ENCODE data around the gene ARSD.

ARSD gene

DNA sequence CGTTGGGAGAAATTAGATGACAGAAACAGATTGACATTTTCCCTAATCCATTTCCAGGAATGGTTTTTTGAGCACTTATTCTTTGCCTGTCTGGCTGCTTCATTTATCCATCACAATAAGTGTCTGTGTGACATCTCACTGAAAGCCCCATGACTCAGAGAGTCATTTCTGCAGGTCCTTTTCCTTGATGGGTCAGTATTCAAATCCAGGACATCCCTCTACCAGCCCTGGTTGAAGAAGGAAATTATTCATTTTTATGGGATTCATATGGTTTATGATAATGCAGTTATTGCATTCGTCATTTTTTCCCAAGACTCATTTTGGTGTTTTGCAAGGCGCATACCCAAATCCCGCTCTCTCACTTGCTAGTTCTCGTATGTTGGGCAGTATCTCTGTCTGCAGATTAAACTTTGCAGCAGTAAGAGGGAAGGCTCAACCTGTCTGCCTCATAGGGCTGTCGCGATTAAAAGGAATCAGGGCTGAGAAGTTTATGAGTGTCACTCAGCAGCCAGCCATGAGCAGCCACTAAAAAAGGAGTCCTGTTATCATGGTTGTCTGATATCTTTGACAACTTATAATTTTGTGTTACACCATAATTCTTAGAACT lies 56.4 kb downstream of the ARSD start:
- Histone ChIP-seq H3K4me1 (ENCODE audit: control insufficient read depth, insufficient read depth, low read length) (0 out of 2 replicates have a peak, but pooled peaks cover 3% of the 10 kb centered on the region), H3K27ac (ENCODE audit: low read depth, low read length) (no peak overlapping the region), H3K9ac (ENCODE audit: low read depth, low read length) (no peak overlapping the region), H3K4me3 (ENCODE audit: low read depth, low read length) (no peak overlapping the region), H3K27me3 (ENCODE audit: control insufficient read depth, insufficient read depth, low read length) (no peaks in the 10 kb centered on the region), H3K36me3 (ENCODE audit: control insufficient read depth, insufficient read depth, low read length) (peaks cover 19% of the 10 kb centered on the region; the same call in 1 of the 2 replicates), H3K9me3 (ENCODE audit: control insufficient read depth, insufficient read depth, low read length) (no peaks in the 10 kb centered on the region)

DNA sequence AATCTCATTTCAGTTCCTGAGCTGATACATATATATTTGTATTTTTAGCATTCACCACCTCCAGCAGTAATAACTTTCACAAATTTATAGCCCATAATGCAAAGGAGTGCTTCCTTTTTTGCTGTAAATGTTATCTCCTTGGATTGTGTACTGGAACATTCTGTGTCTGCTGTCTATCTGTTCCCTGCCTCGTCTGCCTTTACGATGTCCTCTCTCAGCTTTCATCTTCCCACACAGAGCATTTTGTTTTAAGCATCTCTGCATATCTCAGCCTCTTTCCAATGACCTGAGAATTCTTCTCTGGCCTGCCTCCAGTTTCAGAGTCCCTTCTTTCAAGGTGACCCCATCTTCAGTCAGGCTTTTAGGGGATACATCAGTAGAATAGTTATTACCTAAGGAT lies 57.3 kb downstream of the ARSD start:
- H3K9me3 ChIP-seq (ENCODE audit: control insufficient read depth, insufficient read depth, low read length), result no peaks in the 10 kb centered on the region
- no peak overlapping the region for H3K9ac ChIP-seq (ENCODE audit: low read depth, low read length)
- H3K27ac ChIP-seq (ENCODE audit: low read depth, low read length), result no peak overlapping the region
- 0 out of 2 replicates have a peak, but pooled peaks cover 3% of the 10 kb centered on the region for H3K4me1 ChIP-seq (ENCODE audit: control insufficient read depth, insufficient read depth, low read length)
- no peak overlapping the region for H3K4me3 ChIP-seq (ENCODE audit: low read depth, low read length)
- H3K27me3 ChIP-seq (ENCODE audit: control insufficient read depth, insufficient read depth, low read length), result no peaks in the 10 kb centered on the region
- peaks cover 17% of the 10 kb centered on the region for H3K36me3 ChIP-seq (ENCODE audit: control insufficient read depth, insufficient read depth, low read length)

DNA sequence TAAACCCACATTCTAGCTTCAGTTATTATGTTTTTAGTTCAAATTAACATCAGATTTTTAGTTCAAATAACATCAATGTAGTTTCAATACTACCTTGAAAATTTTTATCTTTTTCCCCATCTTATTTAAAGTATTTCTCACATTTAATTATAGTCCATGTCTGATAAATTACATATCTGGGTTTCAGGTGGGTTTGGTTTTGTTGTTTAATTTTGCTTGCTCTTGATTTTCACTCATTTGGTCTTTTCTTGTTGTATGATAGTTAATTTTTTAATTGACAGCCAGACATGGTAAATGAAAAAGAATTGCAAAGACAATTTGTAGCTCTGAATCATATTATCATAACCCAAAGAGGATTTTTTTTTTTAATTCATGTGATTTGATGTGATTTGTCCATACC lies 58.5 kb downstream of the ARSD start:
- Histone ChIP-seq H3K9ac (ENCODE audit: low read depth, low read length) (no peak overlapping the region), H3K9me3 (ENCODE audit: control insufficient read depth, insufficient read depth, low read length) (no peaks in the 10 kb centered on the region), H3K4me1 (ENCODE audit: control insufficient read depth, insufficient read depth, low read length) (0 out of 2 replicates have a peak, but pooled peaks cover 3% of the 10 kb centered on the region), H3K4me3 (ENCODE audit: low read depth, low read length) (no peak overlapping the region), H3K27ac (ENCODE audit: low read depth, low read length) (no peak overlapping the region), H3K27me3 (ENCODE audit: control insufficient read depth, insufficient read depth, low read length) (no peaks in the 10 kb centered on the region), H3K36me3 (ENCODE audit: control insufficient read depth, insufficient read depth, low read length) (peaks cover 29% of the 10 kb centered on the region)

DNA sequence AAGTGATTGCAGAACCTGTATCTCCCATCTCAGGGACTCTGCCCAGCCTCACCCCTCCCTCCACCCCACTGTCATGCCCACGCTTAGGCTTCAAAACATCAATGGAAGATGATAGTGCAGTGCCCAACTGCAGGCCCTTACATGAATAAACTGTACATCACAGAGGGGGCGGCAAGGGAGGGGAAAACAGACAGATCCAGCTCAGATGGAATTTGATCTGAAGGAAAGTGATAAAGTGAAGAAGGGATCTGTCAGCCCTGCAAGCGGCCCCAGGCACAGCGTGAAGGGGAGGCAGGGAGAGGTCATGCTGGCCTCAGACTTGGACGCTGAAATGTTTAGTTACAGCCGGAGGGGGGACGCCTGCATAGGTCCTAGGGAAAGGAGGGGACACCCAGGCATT lies 61.9 kb downstream of the ARSD start:
- Histone ChIP-seq H3K27ac (ENCODE audit: low read depth, low read length) (no peak overlapping the region), H3K4me1 (ENCODE audit: control insufficient read depth, insufficient read depth, low read length) (peaks cover 4% of the 10 kb centered on the region; the same call in 1 of the 2 replicates), H3K9ac (ENCODE audit: low read depth, low read length) (no peak overlapping the region), H3K4me3 (ENCODE audit: low read depth, low read length) (no peak overlapping the region), H3K27me3 (ENCODE audit: control insufficient read depth, insufficient read depth, low read length) (no peaks in the 10 kb centered on the region), H3K36me3 (ENCODE audit: control insufficient read depth, insufficient read depth, low read length) (peaks cover 59% of the 10 kb centered on the region), H3K9me3 (ENCODE audit: control insufficient read depth, insufficient read depth, low read length) (no peaks in the 10 kb centered on the region)

DNA sequence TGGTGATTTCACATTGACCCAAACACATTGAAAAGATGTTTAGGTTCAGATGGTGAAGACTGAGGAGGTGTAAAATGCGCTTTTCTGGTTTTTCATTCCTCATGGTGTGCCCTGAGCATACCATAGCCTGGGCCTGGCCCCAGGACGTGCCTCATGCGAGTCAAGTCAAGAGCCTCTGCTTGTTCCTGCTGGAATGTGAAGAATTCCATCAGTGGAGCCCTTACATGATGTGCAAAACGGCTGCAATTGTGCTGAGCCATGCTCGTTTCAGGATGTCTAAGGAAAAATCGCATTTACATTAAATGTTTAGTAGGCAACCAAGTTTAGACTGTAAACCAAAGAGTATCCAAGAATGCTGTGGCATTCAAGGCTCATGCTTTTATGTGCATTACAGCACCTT lies 65.5 kb downstream of the ARSD start:
- peaks cover 4% of the 10 kb centered on the region; the same call in 1 of the 2 replicates for H3K4me1 ChIP-seq (ENCODE audit: control insufficient read depth, insufficient read depth, low read length)
- peaks cover 87% of the 10 kb centered on the region for H3K36me3 ChIP-seq (ENCODE audit: control insufficient read depth, insufficient read depth, low read length)
- no peak overlapping the region for H3K4me3 ChIP-seq (ENCODE audit: low read depth, low read length)
- no peak overlapping the region for H3K9ac ChIP-seq (ENCODE audit: low read depth, low read length)
- H3K9me3 ChIP-seq (ENCODE audit: control insufficient read depth, insufficient read depth, low read length), result no peaks in the 10 kb centered on the region
- H3K27ac ChIP-seq (ENCODE audit: low read depth, low read length), result no peak overlapping the region
- no peaks in the 10 kb centered on the region for H3K27me3 ChIP-seq (ENCODE audit: control insufficient read depth, insufficient read depth, low read length)

DNA sequence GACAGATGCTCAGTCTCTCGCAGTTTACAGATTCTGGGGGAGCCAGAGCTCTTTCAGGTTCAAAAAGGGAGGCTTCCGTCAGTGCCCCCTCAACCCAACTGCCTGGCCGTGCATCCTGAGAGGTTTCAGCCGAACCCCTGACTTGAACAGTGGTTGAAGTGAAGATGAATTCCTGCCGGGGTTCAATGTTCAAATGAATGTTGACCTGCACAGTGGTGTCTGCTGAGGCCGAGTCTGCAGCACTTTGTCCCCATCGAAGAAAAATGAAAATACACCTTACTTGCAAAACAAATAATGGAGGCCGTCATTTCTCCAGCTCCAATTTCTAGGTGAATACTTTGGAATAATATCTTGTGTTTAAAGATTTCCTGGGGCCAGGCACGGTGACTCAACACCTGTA lies 66.7 kb downstream of the ARSD start:
- no peak overlapping the region for H3K27ac ChIP-seq (ENCODE audit: low read depth, low read length)
- peaks cover 96% of the 10 kb centered on the region for H3K36me3 ChIP-seq (ENCODE audit: control insufficient read depth, insufficient read depth, low read length)
- no peaks in the 10 kb centered on the region for H3K27me3 ChIP-seq (ENCODE audit: control insufficient read depth, insufficient read depth, low read length)
- H3K9me3 ChIP-seq (ENCODE audit: control insufficient read depth, insufficient read depth, low read length), result no peaks in the 10 kb centered on the region
- no peak overlapping the region for H3K4me3 ChIP-seq (ENCODE audit: low read depth, low read length)
- H3K4me1 ChIP-seq (ENCODE audit: control insufficient read depth, insufficient read depth, low read length), result peaks cover 4% of the 10 kb centered on the region; the same call in 1 of the 2 replicates
- H3K9ac ChIP-seq (ENCODE audit: low read depth, low read length), result no peak overlapping the region

DNA sequence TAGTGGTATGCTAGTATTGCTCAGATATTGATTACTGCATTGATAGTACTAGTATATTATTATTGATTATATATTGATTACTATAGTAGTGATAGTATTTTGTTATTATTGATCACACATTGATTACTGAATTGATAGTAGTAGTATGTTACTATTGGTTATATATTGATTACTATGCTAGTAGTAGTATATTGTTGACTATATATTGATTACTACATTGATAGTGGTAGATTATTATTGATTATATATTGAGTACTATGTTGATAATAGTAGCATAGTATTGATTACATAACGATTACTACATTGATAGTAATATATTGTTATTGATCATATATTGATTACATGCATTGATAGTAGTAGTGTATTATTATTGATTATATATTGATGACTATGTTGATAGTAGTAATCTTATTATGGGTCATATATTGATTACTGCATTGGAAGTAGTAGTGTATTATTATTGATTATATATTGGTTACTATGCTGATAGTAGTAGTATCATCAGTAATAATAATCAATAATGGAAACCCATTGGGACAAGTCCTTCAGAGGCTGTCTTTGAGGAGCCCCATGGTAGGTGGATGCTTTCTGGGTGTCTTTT lies 69.8 kb downstream of the ARSD start:
- no peak overlapping the region for H3K27ac ChIP-seq (ENCODE audit: low read depth, low read length)
- H3K4me1 ChIP-seq (ENCODE audit: control insufficient read depth, insufficient read depth, low read length), result peaks cover 4% of the 10 kb centered on the region; the same call in 1 of the 2 replicates
- H3K36me3 ChIP-seq (ENCODE audit: control insufficient read depth, insufficient read depth, low read length), result peaks cover 96% of the 10 kb centered on the region
- H3K9me3 ChIP-seq (ENCODE audit: control insufficient read depth, insufficient read depth, low read length), result no peaks in the 10 kb centered on the region
- H3K27me3 ChIP-seq (ENCODE audit: control insufficient read depth, insufficient read depth, low read length), result no peaks in the 10 kb centered on the region
- H3K4me3 ChIP-seq (ENCODE audit: low read depth, low read length), result no peak overlapping the region
- no peak overlapping the region for H3K9ac ChIP-seq (ENCODE audit: low read depth, low read length)

DNA sequence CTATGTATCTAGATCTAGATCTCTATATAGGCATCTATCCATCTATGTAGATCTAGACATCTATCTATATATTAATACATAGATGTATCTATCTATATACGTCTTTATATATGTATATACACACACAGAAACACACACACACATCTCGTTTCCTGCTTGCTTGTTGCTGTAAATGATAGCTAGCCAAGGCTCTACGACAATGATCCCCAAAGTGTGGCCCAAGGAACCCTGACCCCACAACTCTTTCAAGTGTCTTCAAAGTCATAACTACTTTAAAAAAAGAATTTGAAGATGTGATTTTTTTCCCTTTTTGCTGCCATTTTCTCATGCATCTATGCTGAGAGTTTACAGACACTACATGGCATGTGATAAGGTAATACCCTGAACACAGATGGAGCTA lies 71.6 kb downstream of the ARSD start:
- Histone ChIP-seq H3K27me3 (ENCODE audit: control insufficient read depth, insufficient read depth, low read length) (no peaks in the 10 kb centered on the region), H3K9me3 (ENCODE audit: control insufficient read depth, insufficient read depth, low read length) (no peaks in the 10 kb centered on the region), H3K4me3 (ENCODE audit: low read depth, low read length) (no peak overlapping the region), H3K36me3 (ENCODE audit: control insufficient read depth, insufficient read depth, low read length) (peaks cover 91% of the 10 kb centered on the region), H3K27ac (ENCODE audit: low read depth, low read length) (no peak overlapping the region), H3K9ac (ENCODE audit: low read depth, low read length) (no peak overlapping the region), H3K4me1 (ENCODE audit: control insufficient read depth, insufficient read depth, low read length) (no peaks in the 10 kb centered on the region)

DNA sequence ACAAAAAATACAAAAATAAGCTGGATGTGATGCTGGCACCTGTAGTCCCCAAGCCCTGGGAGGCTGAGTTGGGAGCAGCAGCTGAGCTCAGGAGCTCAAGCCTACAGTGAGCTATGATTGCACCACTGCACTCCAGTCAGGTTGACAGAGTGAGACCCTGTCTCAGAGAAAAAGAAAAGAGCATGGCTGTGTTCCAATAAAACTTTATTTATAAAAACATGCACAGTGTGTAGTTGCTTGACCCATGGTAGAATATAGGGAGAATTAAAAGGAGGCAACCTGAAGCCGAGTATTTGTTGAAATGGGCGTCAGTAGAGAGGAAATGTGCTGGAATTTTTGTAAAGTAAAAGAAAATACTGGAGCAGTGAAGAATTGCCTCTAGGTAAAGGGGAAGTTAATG lies 73.4 kb downstream of the ARSD start:
- H3K27me3 ChIP-seq (ENCODE audit: control insufficient read depth, insufficient read depth, low read length), result no peaks in the 10 kb centered on the region
- peaks cover 73% of the 10 kb centered on the region for H3K36me3 ChIP-seq (ENCODE audit: control insufficient read depth, insufficient read depth, low read length)
- no peaks in the 10 kb centered on the region for H3K4me1 ChIP-seq (ENCODE audit: control insufficient read depth, insufficient read depth, low read length)
- no peak overlapping the region for H3K4me3 ChIP-seq (ENCODE audit: low read depth, low read length)
- H3K27ac ChIP-seq (ENCODE audit: low read depth, low read length), result no peak overlapping the region
- no peak overlapping the region for H3K9ac ChIP-seq (ENCODE audit: low read depth, low read length)
- no peaks in the 10 kb centered on the region for H3K9me3 ChIP-seq (ENCODE audit: control insufficient read depth, insufficient read depth, low read length)

DNA sequence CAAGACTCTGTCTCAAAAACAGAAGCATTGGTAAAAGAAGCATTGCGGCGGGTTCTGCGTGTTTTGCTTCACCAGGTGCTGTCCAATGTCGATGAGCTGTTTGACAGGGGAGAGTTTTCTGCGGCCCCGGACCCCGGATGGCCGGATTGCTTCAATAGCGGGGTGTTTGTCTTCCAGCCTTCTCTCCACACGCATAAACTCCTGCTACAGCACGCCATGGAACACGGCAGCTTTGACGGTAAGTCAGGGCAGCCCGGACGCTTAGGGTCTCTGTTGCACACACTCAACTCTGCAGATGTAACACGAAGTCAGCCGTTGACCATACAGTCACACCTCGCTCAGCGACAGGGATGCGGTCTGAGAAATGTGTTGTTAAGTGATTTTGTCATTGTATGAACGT lies 74.2 kb downstream of the ARSD start:
- Histone ChIP-seq H3K27ac (ENCODE audit: low read depth, low read length) (no peak overlapping the region), H3K9me3 (ENCODE audit: control insufficient read depth, insufficient read depth, low read length) (no peaks in the 10 kb centered on the region), H3K9ac (ENCODE audit: low read depth, low read length) (no peak overlapping the region), H3K4me3 (ENCODE audit: low read depth, low read length) (no peak overlapping the region), H3K4me1 (ENCODE audit: control insufficient read depth, insufficient read depth, low read length) (peaks cover 5% of the 10 kb centered on the region; the same call in 1 of the 2 replicates), H3K36me3 (ENCODE audit: control insufficient read depth, insufficient read depth, low read length) (peaks cover 66% of the 10 kb centered on the region), H3K27me3 (ENCODE audit: control insufficient read depth, insufficient read depth, low read length) (no peaks in the 10 kb centered on the region)

All from HUES48 (cell line).